ENCODE data around the gene TMEM52. TPM values are rescaled to one million over a fixed set of nuclear protein-coding genes. Genes with fewer than 3 reads are reported as not detected.

Gene TMEM52
- total RNA-seq, 1 donor from 2014 or later, result 3.7 TPM

- no peaks in the 10 kb centered on the region for H3K36me3 Mint-ChIP-seq (ENCODE audit: low read depth)
- TF ChIP-seq CTCF (conservative IDR thresholded peaks at IDR 0.05), result no peak
These were observed 3.0 kb upstream of the TMEM52 start for GRCh38 chr1:1921901-1922701.

DNA sequence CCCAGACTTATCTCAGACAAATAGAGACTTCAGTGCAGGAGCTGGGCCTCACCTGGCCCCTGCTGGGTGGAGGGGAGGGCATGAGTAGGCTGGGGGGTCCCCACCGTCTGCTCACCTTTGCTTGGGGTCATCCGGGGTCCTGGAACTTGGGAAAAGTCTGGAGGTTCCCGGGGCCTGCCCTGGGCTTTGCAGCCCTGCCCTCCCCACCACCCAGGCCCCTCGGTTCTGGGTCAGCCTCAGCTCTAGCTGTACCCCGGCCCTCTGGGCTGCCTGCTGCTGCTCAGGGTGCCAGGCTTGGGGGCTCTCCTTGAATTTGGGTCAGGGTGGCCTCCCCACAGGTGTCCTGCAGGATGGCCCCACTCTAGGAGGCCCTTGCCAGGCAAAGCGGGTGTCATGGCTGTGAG lies 2.4 kb upstream of the TMEM52 start:
- DNase-seq (ENCODE audit: low read depth, low spot score), result no peak
- Mint-ChIP-seq H3K9me3 (no peaks in the 10 kb centered on the region), H3K4me3 (no peak overlapping the region), H3K36me3 (ENCODE audit: low read depth) (no peaks in the 10 kb centered on the region), H3K4me1 (peaks cover 4% of the 10 kb centered on the region), H3K27ac (ENCODE audit: unreplicated experiment) (no peak overlapping the region), H3K27me3 (ENCODE audit: low read depth) (no peaks in the 10 kb centered on the region)
- TF ChIP-seq CTCF (conservative IDR thresholded peaks at IDR 0.05), result no peak

More at GRCh38 chr1:1921901-1922701, 3.0 kb upstream of the TMEM52 start:
- Mint-ChIP-seq H3K27ac (ENCODE audit: unreplicated experiment) (no peak overlapping the region), H3K4me1 (peaks cover 4% of the 10 kb centered on the region), H3K27me3 (ENCODE audit: low read depth) (no peaks in the 10 kb centered on the region), H3K9me3 (no peaks in the 10 kb centered on the region), H3K4me3 (no peak overlapping the region)
- no peak for DNase-seq (ENCODE audit: low read depth, low spot score)

- Mint-ChIP-seq H3K27me3 (ENCODE audit: low read depth) (no peaks in the 10 kb centered on the region), H3K4me1 (peaks cover 7% of the 10 kb centered on the region), H3K9me3 (no peaks in the 10 kb centered on the region), H3K36me3 (ENCODE audit: low read depth) (no peaks in the 10 kb centered on the region), H3K4me3 (no peak overlapping the region), H3K27ac (ENCODE audit: unreplicated experiment) (no peak overlapping the region)
- no peak for DNase-seq (ENCODE audit: low read depth, low spot score)
- TF ChIP-seq CTCF (conservative IDR thresholded peaks at IDR 0.05), result no peak
These were observed 1.8 kb upstream of the TMEM52 start for GRCh38 chr1:1920608-1921458.

- Mint-ChIP-seq H3K36me3 (ENCODE audit: low read depth) (no peaks in the 10 kb centered on the region), H3K27ac (ENCODE audit: unreplicated experiment) (no peak overlapping the region), H3K4me3 (no peak overlapping the region), H3K4me1 (peaks cover 7% of the 10 kb centered on the region), H3K9me3 (no peaks in the 10 kb centered on the region), H3K27me3 (ENCODE audit: low read depth) (no peaks in the 10 kb centered on the region)
- TF ChIP-seq CTCF (conservative IDR thresholded peaks at IDR 0.05), result no peak
- DNase-seq (ENCODE audit: low read depth, low spot score), result no peak
These were observed 1.1 kb upstream of the TMEM52 start for GRCh38 chr1:1920057-1920607.

DNA sequence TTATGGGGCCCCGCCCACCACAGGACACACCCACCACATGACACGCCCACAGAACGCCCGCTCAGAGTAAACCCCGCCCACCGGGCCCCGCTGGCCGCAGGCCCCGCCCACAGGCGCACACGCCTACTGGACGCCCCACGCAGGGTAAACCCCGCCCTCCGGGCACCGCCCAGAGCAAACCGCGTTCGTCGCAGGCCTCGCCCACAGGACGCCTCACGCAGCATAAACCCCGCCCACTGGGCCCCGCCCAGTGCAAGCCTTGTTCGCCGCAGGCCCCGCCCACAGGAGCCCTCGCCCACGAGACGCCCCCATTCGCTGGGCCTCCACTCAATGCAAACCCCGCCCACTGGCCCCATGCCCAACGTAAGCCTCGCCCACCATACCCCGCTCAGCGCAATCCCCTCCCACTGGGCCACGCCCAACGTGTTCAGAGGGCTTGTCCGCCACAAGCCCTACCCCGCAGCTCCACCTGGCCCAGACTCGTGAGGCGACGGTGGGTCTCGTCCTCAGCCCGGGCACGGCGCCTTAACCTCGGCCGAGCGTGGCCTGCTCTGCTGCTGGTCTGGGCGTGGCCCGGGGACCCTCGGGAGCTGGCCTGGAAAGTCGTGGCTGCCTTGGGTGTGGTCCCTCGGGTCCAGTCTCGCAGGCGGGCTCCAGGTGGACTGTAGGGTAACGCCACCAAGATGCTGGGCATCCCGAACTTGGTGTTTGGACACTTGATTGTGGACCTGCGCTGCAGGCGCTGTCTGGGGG lies 401 bp upstream of the TMEM52 start:
- DNase-seq (ENCODE audit: low read depth, low spot score), result peak; percentile 100
- Mint-ChIP-seq H3K27ac (ENCODE audit: unreplicated experiment) (no peak overlapping the region), H3K27me3 (ENCODE audit: low read depth) (no peaks in the 10 kb centered on the region), H3K9me3 (no peaks in the 10 kb centered on the region), H3K4me1 (peaks cover 7% of the 10 kb centered on the region), H3K4me3 (peak overlapping the region; percentile 82), H3K36me3 (ENCODE audit: low read depth) (no peaks in the 10 kb centered on the region)
- TF ChIP-seq CTCF (conservative IDR thresholded peaks at IDR 0.05), result no peak
